DMS153 treated with DMSO at 0.1 percent for 48 hours (cell line): Measurements from ENCODE around the gene GRIN3B.

Source experiments
- DNase-seq: peaks from one replicate; lab custom pipeline; 2025; ENCODE audit not compliant: unreplicated experiment; lab: John Stamatoyannopoulos, UW

The GRIN3B gene

DNA sequence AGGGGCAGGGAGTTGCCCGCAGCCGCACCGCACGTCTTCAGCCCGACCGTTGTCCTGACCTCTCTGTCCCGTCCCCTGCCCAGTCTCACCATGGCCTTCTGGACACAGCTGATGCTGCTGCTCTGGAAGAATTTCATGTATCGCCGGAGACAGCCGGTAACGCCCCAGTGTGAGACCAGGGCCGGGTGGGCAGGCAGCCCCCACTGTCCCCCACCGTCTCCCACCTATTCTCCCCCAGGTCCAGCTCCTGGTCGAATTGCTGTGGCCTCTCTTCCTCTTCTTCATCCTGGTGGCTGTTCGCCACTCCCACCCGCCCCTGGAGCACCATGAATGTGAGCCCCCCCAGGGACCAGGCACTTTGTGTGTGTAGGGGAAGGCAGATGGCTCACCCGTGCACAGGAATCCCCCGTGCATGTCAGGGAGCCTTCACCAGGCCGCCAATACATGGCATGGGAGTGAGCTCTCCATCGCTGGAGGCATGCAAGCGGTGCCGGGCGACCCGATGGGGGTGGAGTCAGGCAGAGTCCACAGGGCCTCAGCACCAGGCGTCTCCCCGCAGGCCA lies 41.1 kb downstream of the GRIN3B start:
- no peak for DNase-seq

DNA sequence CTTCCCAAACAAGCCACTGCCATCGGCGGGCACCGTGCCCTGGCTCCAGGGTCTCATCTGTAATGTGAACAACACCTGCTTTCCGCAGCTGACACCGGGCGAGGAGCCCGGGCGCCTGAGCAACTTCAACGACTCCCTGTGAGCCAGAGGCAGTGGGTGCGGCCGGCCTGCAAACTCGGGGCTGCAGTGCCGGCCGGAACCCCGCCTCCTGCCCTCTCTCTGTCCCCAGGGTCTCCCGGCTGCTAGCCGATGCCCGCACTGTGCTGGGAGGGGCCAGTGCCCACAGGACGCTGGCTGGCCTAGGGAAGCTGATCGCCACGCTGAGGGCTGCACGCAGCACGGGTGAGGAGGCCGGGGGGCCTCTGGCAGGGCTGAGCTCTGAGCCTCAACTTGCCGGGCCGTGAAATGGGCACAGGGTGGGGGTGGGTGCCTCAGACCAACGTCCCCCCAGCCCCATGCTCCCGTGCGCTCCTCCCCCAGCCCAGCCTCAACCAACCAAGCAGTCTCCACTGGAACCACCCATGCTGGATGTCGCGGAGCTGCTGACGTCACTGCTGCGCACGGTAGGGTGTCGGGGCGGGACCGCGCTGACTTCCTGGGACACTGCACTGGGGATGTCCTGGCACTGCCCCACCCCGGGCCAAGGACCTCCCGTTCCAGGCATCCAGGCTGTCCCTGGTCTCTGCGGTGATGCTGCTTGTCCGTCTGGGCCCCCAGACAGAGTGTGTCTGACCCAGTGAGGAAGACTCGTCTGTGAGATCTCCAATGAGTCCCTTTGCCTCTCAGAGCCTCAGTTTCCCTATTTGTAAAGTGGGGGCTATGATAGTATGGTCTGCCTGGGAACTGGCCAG lies 41.8 kb downstream of the GRIN3B start:
- DNase-seq, result no peak

DNA sequence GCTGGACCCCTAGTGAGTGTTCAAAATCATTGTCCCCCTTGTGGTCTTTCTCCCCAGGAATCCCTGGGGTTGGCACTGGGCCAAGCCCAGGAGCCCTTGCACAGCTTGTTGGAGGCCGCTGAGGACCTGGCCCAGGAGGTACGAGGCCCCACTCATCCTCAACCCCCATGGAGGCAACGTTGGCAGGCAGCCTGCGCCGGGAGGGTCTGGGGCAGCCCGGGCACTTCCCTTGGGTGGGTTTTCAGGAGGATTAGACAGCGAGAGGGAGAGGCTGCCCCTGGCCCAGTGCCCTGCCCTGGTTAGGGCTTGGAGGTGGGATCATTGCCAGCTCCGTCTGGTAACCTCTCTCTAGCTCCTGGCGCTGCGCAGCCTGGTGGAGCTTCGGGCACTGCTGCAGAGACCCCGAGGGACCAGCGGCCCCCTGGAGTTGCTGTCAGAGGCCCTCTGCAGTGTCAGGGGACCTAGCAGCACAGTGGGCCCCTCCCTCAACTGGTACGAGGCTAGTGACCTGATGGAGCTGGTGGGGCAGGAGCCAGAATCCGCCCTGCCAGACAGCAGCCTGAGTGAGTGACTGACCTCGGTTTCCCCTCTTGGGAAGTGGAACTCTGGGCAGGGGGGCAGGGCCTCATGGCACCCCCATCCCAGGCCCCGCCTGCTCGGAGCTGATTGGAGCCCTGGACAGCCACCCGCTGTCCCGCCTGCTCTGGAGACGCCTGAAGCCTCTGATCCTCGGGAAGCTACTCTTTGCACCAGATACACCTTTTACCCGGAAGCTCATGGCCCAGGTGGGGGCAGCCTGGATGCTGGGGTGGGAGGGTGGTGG lies 42.7 kb downstream of the GRIN3B start:
- DNase-seq, result no peak

DNA sequence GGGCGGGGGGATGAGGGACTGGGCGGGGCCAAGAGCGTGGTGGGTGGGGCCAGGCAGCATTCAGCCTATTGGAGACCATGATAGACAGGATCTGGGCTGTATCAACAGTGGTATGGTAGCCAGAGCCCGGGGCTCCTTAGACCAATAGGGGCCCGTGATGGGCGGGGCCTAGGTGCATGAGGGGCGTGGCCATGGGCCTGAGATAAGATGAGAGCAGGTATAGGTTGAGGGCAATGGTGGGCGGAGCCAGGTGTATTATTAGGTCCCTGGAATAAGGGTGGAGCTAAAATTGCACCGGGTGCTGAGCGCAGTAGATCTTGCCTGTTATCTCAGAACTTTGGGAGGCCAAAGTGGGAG lies 45.0 kb downstream of the GRIN3B start:
- no peak for DNase-seq

DNA sequence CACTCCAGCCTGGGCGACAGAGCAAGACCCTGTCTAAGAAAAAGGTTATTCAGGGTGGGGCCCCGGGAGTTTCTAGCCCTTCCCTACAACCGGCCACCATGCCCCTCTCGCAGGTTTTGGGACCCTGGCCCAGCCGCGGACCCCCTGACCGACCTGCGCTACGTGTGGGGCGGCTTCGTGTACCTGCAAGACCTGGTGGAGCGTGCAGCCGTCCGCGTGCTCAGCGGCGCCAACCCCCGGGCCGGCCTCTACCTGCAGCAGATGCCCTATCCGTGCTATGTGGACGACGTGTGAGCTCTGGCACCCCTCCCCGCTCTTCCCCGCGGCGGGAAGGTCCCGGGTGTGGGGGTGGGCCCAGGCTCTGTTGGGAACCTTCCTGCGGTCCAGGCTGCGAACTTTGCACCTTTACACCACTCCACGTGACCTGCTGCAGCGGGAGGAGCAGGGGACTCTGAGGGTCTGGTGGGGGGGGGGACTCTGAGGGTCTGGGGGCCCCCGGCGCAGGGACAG lies 46.0 kb downstream of the GRIN3B start:
- DNase-seq, result no peak

DNA sequence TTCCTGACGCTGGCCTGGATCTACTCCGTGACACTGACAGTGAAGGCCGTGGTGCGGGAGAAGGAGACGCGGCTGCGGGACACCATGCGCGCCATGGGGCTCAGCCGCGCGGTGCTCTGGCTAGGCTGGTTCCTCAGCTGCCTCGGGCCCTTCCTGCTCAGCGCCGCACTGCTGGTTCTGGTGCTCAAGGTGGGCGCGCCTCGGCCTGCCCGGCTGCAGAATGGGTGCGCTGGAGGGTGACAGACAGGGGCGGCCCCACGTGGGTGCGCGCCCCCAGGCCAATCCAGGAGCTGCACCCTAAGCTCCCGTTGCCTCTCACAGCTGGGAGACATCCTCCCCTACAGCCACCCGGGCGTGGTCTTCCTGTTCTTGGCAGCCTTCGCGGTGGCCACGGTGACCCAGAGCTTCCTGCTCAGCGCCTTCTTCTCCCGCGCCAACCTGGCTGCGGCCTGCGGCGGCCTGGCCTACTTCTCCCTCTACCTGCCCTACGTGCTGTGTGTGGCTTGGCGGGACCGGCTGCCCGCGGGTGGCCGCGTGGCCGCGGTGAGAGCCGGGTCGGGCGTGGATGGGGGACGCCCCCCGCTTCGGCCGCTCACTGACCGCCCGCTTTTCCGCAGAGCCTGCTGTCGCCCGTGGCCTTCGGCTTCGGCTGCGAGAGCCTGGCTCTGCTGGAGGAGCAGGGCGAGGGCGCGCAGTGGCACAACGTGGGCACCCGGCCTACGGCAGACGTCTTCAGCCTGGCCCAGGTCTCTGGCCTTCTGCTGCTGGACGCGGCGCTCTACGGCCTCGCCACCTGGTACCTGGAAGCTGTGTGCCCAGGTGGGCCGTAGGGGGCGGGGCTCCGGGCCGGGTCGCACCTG lies 46.8 kb downstream of the GRIN3B start:
- DNase-seq, result no peak

DNA sequence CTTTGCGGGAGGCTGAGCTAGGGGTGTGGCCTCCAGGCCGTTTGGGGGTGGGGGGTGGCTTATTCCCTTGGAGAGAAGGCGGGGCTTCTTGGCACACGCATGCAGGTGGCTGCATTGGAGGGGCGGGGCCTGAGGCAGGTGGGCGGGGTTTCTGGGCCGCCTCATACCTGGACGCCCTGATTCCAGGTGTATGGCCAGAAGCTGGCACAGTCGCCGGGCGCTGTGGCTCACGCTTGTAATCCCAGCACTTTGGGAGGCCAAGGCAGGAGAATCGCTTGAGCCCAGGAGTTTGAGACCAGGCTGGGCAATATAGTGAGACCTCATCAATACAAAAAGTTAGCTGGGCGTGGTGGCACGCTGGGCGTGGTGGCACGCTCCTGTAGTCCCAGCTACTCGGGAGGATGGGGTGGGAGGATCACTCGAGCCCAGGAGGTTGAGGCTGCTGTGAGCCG lies 47.5 kb downstream of the GRIN3B start:
- DNase-seq, result no peak

DNA sequence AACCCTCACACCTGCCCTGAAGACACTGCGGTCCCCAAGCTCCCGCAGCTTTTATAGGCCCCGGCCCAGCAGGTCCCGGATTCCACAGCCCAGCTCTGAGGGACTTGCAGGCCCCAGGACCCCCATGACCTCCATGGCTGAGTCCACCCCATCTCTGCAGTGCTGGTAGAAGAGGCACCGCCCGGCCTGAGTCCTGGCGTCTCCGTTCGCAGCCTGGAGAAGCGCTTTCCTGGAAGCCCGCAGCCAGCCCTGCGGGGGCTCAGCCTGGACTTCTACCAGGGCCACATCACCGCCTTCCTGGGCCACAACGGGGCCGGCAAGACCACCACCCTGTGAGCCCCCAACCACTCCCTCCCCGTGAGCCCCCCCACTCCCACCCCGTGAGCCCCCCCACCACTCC lies 48.9 kb downstream of the GRIN3B start:
- no peak for DNase-seq

DNA sequence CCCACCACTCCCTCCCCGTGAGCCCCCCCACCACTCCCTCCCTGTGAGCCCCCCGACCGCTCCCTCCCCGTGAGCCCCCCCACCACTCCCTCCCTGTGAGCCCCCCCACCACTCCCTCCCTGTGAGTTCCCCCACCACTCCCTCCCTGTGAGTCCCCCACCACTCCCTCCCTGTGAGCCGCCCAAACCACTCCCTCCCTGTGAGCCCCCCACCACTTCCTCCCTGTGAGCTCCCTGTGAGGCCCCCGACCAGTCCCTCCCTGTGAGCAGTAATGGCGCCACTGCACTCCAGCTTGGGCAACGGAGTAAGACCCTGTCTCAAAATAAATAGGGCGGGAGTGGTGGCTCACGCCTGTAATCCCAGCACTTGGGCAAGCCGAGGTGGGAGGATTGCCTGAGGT lies 49.6 kb downstream of the GRIN3B start:
- DNase-seq, result no peak

DNA sequence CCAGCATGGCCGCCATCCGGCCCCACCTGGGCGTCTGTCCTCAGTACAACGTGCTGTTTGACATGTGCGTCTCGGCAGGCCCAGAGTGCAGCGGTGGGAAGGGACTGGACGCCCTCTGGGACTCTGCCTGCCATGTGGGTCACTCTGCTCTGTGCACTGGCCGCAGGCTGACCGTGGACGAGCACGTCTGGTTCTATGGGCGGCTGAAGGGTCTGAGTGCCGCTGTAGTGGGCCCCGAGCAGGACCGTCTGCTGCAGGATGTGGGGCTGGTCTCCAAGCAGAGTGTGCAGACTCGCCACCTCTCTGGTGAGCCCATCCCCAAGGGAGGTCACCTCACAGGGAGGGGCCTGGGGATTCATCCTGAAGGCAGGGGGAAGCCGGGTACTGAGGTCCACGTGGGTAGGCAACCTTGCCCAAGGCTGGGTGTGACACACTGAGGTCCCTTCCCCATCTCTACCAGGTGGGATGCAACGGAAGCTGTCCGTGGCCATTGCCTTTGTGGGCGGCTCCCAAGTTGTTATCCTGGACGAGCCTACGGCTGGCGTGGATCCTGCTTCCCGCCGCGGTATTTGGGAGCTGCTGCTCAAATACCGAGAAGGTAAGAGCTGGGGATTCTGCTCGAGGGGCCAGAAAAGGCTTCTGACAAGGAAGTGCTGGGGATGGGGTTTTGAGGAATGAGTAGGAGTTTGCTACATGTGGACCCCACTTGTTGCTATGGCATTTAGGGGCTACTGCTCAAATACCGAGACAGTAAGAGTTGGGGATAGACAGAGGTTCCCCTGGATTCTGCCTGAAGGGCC lies 51.0 kb downstream of the GRIN3B start:
- no peak for DNase-seq

DNA sequence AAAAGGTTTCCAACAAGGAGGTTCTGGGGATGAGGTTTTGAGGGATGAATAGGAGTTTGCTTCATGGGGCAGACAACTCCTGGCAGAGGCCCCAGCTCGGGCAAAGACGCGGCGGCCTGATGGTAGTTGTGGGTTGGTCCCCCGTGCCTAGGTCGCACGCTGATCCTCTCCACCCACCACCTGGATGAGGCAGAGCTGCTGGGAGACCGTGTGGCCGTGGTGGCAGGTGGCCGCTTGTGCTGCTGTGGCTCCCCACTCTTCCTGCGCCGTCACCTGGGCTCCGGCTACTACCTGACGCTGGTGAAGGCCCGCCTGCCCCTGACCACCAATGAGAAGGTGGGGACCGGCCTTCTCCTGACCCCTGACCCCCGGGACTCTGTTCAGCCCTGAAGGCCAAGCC lies 51.6 kb downstream of the GRIN3B start:
- DNase-seq, result no peak

DNA sequence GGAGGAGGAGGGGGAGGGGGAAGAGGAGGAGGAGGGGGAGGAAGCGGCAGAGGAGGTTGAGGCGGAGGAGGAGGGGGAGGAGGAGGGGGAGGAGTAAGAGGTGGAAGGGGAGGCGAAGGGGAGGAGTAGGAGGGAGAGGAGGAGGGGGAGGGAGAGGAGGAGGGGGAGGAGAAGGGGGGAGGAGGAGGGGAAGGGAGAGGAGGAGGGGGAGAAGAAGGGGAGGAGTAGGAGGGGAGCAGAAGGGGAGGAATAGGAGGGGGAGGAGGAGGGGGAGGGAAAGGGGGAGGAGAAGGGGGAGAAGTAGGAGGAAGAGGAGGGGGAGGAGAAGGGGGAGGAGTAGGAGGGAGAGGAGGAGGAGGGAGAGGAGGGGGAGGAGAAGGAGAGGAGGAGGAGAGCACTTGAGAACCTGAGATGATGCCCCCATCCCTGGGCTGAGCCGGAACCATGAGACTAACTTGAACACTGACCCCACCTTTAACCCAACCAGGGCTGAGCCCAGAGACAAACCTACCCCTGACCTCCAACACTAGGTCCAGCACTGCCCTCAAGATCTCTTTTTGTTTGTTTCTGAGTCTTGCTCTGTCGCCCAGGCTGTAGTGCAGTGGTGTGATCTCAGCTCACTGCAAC lies 52.2 kb downstream of the GRIN3B start:
- DNase-seq, result no peak

DNA sequence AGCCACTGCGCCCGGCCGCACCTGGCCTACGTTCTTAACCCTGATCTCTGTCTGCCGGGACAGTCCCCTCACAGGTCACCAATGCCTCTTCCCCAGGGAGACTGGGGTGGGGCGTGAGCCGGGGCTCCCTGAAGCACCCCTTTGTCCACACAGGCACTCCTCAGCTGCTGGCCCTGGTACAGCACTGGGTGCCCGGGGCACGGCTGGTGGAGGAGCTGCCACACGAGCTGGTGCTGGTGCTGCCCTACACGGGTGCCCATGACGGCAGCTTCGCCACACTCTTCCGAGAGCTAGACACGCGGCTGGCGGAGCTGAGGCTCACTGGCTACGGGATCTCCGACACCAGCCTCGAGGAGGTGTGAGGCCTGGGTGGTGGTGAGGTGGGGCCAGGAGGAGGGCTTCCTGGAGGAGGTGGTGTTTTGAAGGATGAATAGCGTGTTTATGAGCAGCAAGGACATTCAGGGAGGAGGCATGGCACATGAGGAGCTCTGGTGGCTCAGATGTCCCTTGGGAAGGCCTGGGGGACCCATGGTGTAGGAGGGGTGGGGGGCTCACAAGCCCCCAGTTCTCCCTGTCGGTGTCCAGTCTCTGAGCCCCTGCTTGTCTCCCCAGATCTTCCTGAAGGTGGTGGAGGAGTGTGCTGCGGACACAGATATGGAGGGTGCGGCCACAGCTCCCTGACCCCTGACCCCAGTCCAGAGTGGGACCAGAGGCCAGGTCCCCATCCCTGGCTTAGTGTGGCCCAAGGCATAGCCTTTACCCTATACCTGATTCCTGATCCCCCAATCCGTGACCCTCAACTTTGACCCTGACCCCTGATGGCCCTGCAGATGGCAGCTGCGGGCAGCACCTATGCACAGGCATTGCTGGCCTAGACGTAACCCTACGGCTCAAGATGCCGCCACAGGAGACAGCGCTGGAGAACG lies 53.2 kb downstream of the GRIN3B start:
- DNase-seq, result no peak

DNA sequence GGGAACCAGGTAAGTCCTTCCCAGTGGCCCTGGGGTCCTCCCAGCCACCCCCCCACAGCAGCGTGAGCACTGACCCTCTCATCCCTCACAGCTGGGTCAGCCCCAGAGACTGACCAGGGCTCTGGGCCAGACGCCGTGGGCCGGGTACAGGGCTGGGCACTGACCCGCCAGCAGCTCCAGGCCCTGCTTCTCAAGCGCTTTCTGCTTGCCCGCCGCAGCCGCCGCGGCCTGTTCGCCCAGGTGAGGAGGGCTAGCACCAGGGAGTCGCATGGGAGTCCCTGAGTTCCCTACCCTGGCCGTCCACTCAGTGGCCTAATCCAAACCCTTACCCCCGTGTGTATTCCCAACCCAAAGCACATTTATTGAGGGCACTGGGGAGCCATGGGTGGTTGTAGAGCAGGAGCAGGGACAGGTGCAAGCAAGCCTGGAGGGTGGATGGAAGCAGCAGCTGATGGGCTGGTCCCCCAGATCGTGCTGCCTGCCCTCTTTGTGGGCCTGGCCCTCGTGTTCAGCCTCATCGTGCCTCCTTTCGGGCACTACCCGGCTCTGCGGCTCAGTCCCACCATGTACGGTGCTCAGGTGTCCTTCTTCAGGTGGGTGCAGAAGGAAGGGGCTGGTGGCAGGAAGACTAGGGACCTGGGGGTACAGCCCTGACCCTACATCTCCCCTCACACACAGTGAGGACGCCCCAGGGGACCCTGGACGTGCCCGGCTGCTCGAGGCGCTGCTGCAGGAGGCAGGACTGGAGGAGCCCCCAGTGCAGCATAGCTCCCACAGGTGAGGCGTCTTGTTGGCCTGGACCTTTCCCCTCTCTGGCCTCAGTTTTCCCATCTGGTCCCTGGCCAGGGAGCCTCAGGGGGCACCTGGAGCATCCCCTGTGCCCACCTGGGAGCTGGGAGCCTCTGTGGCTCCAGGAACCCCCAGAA lies 54.1 kb downstream of the GRIN3B start:
- no peak for DNase-seq

DNA sequence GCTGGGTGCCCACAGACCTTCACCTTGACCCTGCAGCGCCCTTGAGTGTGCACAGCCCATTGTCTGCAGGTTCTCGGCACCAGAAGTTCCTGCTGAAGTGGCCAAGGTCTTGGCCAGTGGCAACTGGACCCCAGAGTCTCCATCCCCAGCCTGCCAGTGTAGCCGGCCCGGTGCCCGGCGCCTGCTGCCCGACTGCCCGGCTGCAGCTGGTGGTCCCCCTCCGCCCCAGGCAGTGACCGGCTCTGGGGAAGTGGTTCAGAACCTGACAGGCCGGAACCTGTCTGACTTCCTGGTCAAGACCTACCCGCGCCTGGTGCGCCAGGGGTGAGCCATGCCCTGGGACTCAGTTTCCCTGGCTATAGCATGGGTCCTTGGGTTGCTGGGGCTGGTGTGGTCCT lies 54.8 kb downstream of the GRIN3B start:
- DNase-seq, result no peak

DNA sequence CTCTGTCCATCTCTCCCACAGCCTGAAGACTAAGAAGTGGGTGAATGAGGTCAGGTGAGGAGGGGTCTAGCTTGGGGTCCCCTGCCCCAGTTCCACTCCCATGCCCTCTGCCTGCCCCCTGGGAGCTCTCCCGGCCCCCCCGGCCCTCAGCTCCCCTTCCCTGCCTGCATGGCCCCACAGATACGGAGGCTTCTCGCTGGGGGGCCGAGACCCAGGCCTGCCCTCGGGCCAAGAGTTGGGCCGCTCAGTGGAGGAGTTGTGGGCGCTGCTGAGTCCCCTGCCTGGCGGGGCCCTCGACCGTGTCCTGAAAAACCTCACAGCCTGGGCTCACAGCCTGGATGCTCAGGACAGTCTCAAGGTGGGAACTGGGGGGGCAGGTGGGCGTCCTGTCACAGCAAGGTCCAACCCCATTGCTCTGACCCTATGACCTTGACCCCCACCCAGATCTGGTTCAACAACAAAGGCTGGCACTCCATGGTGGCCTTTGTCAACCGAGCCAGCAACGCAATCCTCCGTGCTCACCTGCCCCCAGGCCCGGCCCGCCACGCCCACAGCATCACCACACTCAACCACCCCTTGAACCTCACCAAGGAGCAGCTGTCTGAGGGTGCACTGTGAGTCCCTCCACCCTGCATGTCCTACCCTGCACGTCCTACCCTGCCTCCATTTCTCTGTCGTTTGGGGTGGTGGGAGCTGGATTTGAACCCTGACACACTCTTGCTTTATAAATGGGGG lies 55.8 kb downstream of the GRIN3B start:
- DNase-seq, result no peak
